SK-N-DZ (cell line): Measurements from ENCODE around the gene FBLN7.

Source experiments
- DNase-seq: peaks from one replicate; pipeline ENCODE4 v3.0.0-alpha.2; 2015; ENCODE audit warnings: low spot score

FBLN7 gene

DNA sequence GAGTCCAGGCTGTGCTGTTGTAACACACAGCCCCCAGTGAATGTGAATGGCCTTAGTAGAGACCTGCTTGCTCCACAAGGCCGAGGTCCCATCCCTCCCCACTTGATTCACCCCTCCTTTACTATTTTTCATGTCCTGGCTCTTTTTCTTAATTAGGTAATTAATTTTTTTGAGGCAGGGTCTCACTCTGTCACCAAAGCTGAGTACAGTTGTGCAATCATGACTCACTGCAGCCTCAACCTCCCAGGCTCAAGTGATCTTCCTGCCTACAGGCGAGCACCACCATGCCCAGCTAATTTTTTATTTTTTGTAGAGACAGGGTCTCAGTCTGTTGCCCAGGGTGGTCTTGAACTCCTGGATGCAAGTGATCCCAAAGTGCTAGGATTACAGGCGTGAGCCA is 19.3 kb downstream of the FBLN7 start:
- no peak for DNase-seq

DNA sequence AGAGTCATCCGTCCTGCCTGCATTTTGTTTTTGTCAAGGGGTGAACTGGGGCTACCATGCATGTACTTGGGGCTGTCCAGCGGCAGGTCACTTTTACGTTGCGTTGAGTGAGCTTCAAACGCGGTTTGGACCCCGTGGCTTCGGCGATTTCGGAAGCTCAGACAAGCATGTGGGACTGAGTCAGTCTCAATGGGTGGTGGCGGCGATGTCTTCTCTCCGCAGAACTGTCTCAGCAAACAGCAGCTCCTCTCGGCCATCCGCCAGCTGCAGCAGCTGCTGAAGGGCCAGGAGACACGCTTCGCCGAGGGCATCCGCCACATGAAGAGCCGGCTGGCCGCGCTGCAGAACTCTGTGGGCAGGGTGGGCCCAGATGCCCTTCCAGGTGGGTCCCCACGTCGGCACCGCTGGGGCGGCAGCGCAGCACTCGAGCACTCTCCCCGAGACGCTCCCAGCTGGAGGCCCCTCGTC is 21.3 kb downstream of the FBLN7 start:
- DNase-seq: no peak

DNA sequence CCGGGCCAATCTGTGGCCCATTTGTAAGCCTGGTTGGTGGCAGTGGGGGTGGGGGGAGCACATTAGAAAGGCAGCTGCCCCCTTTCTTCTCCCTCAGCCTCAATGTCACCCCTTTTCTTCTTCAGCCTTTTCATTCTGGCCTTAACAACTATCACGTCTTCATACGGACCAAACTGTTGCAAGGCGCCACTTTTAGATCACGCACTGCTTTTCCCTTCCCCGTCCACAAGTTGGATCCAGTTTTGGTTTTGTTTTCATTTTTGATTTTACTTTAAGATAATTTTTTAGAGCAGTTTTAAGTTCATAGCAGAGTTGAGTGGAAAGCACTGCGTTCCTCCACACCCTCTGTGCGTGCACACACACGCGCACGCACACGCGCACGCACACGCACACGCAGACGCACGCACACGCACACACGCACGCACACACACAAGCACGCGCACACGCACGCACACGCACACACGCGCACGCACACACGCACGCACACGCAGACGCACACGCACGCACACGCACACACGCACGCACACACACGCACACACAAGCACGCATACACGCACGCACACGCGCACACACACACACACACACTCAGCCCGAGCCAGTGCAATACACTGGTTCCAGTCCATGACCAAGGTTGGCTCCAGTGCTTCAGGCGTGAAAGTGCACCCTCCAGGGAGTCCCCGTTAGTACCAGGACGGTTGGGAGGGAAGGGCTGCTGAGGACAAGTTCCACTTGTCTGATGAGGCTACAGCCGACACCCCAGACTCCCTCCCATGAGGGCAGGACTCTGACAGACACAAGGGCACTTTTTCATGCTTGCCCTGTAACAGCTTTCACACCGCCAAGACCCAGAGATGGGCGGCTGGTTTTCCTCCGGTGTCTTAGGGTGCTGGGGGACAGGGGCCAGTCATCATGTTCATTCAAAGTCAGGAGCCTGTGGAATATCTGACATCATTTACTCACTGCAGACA is 22.4 kb downstream of the FBLN7 start:
- no peak for DNase-seq

DNA sequence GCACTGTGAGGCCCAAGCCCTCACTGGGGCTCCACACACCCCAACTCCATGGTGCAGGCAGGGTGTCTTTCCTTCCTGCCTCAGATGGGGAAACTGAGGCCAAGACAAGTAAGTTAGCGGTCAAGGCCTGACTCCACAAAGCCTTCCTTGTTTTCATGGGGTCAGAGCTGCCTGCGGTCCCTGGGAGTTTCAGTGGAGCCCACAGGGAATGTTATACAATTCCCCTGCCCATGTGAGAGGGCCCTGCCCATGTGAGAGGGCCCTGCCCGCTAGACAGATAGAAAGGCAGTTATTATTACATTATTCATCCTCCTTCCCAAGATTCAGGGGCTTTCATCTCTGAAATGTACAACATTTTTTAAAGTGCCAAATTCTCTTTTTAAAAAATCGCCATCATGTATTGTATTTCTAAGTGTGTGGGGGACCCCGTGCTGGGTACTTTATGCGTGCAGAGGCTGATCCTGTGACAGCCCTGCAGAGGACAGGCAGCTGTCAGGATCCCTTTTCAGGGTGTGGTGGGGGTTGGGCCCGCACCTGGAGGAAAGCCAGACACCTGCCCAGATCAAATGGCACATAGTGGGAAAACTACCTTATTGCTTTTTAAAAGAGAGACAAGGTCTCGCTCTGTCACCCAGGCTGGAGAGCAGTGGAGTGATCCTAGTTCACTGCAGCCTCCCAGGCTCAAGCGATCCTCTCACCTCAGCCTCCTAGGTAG is 23.4 kb downstream of the FBLN7 start:
- no peak for DNase-seq

DNA sequence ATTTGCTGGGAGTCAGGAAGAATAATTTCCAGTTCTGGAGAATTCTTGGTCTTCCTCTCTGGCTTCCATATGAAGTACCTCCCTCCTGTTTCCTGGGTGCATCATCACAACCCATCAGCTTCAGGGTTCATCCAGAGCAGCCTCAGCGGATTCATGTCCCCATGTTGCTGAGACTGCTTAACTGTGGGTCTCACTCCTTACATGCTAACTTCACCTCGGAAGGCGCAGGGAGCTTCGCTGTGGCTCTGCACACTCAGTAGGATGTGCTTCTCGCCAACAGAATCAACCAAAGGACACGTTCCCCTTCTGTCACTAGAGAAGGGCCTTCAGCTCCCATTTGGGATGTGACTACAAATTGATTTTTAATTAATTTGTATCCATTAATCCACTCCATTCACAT is 24.2 kb downstream of the FBLN7 start:
- no peak for DNase-seq

DNA sequence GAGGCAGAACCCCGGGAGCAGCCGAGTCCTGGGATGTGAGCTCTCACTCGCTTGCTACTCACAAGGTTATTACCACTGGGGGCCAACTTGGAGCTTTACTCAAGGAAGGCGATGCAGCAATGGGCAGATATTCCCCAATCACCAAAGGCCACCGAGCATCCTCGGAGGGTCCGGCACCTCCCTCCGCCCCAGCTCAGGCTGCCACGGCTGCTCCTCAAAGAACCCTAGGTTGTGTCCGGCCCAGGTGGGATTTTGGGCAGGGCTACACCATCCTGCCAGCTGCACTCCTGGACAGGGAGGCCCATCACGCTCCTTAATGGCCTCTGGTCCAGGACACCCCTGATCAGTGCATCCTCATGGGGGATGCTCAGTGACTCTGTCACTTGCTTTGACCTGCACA is 24.8 kb downstream of the FBLN7 start:
- DNase-seq: no peak

DNA sequence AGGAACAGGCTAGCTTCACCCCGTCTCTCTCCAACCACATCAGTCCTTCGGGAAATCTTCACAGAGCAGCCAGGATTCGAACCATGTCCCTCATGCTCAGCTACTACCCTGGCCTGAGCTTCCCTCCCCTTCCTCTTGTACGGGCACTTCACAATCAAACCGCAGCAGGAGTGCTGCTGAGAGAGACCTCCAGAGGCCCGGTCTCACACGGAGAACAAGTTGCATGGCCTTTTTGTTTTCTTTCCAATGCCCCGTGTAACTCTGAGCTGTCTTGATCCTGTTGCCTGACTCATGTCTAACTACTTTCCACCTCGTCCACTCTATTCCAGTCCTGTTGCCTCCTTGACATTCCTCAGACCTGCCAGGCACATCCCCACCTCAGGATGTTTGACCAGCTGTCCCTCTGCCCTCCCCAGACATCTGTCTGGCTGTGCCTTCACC is 25.4 kb downstream of the FBLN7 start:
- no peak for DNase-seq

DNA sequence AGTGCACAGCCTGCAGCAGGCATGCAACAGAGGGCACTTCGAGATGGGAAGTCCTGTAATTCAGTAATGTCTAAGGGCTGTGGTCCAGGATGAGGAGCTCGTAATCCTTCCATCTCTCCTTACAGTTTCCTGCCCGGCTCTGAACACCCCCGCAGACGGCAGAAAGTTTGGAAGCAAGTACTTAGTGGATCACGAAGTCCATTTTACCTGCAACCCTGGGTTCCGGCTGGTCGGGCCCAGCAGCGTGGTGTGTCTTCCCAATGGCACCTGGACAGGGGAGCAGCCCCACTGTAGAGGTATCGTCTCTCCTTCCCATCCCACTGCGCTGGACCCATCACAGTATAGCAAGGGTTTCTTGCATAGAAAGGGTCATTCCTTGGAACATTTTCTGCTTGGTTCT is 26.7 kb downstream of the FBLN7 start:
- DNase-seq: no peak

DNA sequence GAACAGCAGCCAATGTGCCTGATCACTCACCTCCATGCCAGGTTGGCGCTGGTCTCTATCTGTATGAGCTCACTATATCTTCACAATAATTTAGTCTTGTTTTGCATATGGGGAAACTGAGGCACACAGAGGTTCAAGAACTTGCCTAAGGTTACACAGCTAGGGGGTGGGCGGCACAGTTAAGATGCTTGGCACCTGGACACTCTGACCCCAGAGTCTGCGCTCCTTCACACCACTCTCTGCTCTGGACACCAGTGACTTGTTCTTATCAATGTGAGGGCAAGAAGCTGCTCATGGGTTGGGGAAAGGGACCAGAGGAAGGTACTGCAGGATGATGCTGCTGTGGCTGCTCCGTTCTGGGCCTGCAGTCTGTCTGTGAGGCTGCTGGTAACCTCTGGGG is 27.1 kb downstream of the FBLN7 start:
- DNase-seq: no peak

DNA sequence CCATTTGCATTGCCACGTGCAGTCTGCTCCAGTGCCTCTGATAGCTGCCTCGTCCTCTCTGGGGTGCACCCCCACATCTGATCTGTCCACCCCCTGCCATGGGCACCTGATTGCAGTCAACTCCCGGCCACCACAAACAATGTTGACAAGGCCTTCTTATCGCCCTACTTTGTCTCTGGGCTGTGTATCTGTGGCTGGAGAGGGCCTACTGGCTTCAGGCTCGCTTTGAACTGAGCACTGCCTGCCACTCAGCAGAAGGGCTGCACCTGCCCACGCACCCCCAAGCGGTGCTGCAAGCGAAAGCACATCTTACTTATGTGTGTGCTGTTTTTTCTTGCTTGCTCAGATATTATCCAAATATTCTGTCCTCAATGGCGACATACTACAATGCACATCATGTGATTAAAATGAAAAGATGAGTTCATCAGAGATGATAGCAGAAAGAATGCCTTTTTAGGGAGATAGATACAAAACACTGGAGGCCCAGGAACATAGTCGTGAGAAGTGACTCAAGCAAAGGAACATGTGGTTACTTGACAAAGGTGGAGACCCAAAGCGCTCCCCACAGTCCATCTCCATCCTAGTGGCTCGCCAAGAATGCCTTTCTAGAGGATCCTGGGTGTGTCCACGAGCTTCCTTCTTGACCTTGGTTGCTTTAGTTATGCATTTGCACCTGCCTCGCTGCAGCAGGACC is 28.8 kb downstream of the FBLN7 start:
- no peak for DNase-seq

DNA sequence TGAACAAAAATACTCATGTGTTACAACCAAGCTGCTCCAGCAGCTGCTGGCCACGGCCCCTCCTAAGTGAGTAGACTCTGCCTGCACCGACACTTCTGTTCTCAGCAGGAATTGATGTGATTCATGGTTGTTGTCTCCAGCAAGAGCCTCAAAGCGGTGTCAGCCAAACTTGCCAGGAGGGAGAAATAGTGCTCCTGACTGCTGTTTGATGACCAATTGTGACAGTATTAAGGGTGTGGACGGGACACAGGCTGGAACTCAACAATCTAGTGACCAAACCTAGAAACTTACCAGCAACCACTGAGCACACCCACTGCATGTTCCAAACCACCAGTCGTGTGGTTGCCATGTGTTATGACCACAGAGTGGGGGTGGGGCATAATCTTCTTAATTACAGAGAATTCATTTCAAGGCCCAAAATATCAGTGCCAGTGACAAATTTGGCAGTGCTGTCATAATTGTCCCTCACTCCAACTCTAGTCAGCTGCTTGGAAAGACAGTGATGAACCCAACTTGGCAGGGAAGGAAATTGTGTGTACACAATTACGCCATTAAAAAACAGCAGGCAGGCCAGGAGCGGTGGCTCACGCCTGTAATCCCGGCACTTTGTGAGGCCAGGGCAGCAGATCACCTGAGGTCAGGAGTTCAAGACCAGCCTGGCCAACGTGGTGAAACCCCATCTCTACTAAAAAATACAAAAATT is 30.4 kb downstream of the FBLN7 start:
- no peak for DNase-seq

DNA sequence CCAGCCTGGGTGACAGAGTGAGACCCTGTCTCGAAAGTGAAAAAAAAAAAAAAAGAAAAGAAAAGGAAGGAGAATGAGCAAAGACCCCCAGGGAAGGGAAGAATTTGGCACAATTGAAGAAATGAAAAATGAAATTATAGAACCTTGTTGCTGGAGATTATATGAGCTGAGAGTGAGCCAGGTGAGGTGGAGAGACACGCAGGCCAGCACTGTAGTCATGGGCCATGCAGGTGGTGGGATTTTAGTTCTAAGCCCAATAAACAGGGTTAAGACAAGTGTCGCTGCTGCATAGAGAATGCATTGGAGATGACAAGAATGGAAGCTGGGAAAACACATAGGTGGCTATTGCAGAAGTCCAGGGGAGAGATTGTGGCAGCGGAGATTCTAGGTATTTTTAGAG is 32.3 kb downstream of the FBLN7 start:
- DNase-seq: no peak

DNA sequence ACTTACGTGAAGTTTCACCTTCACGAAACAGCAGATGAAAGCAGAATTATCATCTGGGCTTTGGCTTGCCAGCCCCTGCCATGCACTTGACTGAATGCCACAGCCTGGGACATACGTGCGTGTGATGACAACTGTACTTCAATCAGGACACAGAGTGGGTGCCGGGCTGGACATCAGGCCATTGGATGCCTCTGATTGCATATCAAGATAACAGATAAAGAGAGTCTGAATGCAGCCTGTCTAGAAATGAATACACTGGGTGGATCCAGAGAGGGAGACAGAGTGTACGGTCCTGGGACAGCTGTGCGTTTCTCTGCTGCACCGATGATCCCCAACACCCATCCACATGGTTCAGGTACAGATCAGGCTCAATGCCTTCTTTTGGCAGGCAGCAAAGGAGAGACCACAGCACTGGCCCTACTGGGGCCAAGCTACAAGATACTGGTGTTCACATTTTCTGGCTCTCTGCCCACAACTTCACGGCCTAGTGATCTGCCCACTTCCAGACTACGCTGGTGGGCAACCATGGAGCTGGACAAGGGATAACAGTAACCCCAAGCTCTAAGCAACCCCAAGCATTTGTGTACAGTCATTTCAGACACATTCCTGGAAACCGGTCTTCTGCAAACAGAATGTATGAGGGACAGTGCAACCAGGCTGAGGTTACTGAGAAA is 35.6 kb downstream of the FBLN7 start:
- DNase-seq: peak; percentile 43

DNA sequence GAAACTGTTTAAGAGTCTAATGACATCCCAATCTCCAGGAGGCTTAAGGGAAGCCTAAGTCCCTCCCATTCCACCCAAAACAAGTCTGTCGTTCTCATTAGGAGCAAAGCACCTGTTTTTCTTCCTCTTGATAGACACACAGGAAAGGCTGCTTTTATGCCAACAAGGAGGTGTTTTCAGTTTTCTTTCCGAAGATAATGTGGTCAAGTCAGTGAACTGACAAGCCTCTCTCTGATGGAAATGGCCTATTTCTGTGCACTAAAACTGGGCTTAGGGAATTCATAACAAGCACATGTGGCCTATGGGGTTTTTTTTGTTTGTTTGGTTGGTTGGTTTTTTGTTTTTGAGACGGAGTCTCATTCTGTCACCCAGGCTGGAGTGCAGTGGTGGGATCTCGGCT is 36.2 kb downstream of the FBLN7 start:
- DNase-seq: no peak

DNA sequence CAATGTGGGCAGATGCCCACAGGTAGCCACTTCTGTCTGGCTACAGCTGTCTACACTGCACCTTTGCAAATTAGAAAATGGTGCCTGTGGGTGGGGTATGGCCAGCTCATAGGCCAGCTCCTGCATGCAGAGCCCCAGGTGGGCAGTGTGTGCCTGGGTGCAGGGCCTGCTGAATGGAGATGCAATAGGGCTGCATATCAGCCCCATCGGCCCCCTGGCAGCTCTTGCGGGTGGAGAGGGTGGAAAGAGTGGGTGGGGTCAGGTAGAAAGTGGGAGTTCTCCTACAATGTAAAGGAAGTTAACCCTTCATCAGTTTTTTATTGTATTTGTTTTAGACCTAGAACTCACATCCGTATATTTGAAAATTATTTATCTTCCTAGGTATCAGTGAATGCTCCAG is 37.1 kb downstream of the FBLN7 start:
- DNase-seq: no peak

DNA sequence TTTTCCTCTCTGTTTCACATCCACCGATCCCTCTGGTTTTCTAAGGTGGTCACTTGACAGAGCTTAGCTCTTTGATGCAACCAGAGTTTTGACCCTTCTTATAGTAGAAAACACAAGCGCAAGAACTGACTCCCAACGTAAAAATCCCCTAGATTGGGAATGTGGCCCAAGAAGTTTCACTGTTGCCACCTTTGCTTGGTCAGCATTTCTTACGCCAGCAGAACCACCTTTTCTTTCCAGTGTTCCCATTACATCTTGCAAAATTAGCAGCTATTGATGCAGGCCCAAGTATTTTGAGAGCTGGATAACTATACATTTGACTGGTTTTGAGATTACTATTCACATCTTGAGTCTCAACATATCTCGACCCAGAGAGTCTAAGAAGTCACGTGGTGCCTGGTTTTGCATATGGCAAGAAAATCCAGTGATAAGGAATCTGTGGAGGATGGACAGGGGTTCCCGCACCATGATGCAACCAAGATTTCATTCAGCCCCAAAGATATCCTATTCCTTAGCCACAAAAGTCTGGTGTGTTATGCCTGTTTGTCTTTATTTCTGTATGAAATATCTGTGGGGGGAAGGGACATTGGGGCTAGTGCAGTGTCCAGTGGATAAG is 37.9 kb downstream of the FBLN7 start:
- no peak for DNase-seq

DNA sequence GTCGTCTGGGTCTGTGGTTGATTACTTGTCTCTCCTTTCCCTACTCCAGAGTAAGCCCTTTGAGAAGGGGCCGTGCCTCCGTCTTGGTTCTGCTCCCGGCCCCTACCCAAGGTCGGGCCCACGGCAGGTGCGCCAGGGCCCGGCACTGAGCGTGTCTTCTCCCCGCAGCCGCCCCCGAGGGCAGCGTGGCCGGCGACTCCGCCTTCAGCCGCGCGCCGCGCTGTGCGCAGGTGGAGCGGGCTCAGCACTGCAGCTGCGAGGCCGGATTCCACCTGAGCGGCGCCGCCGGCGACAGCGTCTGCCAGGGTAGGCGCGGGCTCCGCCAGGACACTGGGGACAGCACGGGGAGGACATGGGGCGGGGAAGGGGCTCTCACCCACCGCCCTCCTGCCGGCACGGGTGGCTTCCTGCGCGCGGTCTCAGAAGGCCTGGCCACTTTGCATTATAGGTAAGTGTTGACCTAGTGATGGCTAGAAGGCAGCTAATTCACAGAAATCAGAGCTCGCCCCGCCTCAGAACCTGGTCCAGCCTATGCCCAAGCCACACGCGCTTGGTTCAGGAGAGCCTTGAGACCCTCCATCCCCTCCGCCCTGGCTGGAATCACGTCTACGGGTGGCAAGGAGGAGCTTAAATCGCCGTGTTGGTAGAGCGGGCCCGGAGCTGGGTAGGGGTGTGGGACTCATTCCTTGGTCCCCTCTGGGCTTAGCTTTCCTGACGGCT is 43.5 kb downstream of the FBLN7 start:
- no peak for DNase-seq

DNA sequence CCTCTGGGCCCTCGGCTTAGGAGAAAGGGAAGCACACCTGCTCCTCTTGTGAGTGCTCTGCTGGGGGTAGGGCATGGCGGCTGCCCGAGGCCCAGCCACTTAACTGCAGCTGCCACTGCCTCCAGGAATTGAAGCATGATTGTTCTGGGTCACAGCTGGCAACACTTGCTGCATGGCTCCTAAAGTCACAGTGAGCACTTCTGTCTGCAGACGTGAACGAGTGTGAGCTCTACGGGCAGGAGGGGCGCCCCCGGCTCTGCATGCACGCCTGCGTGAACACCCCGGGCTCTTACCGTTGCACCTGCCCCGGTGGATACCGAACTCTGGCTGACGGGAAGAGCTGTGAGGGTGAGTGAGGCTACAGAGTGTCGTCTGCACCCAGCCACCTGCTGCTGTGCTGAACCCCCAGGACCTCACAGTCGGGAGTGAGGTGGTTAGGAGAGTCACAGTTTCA is 44.4 kb downstream of the FBLN7 start:
- DNase-seq: no peak

DNA sequence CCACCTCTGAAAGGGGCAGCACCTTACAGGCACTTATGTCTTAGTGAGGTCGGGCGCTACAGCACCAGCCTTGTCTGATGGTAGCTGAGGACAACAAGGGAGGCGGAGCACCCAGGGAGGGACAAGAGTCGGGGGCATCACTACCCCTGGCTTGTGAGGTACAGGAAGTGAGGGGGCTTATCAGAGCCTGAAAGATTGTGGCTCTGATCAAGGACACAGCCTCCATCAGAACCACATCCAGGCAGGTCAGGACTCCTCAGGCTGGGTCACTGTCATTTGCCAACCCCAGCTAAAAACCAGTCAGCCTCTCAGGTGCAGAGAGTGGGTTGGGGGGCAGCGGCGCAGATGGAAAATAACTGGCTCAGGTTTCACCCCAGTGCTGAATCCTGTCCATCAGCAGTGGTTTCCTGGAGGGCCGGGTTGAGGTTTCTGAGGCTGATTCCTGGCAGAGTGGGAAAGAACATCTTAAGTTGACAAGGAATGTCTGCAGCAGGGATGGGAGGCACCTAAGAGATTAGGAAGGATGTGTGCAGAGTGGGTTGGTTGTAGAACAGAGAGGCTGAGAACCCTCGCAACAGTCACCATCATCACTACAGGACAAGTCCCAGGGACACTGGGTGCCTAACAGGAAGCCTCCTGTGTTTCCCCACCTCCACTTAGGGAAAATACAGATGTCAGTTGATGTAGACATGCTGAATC is 45.3 kb downstream of the FBLN7 start:
- DNase-seq: no peak
